GM23338 (cell line): ENCODE measurements around the gene CCDC60. TPM values are rescaled to one million over a fixed set of nuclear protein-coding genes. Genes with fewer than 3 reads are reported as not detected.

Source experiments
- ATAC-seq: fragments of 200-7000 bp; cut with Tn5 transposase; 3 replicates; pipeline ENCODE4 v1.9.1; 2020
- DNase-seq: peaks from one replicate; pipeline ENCODE4 v3.0.0-alpha.2; 2015; ENCODE audit warnings: low spot score
- H2AFZ ChIP-seq: fragments of 200-600 bp; sonication (generic); 2 replicates; pipeline ENCODE4 v1.8.0; 2016; ENCODE audit warnings: antibody characterized with exemption, mild to moderate bottlenecking, moderate library complexity
- H3F3A ChIP-seq: fragments of 200-600 bp; sonication (generic); replicated peaks from 2 replicates; pipeline ENCODE4 v1.8.0; 2017; ENCODE audit warnings: antibody characterized with exemption, mixed run types, low read depth
- H3K27ac ChIP-seq: fragments of 200-600 bp; sonication (generic); 2 replicates; pipeline ENCODE4 v1.6.1; 2016; ENCODE audit warnings: low read depth
- H3K27me3 ChIP-seq: fragments of 200-600 bp; sonication (generic); 2 replicates; pipeline ENCODE4 v1.8.0; 2016; ENCODE audit warnings: mild to moderate bottlenecking, mixed run types, moderate library complexity; ENCODE audit not compliant: insufficient read depth
- H3K36me3 ChIP-seq: fragments of 200-600 bp; sonication (generic); 2 replicates; pipeline ENCODE4 v1.8.0; 2016; ENCODE audit warnings: mild to moderate bottlenecking; ENCODE audit not compliant: insufficient read depth
- H3K4me1 ChIP-seq: fragments of 200-600 bp; sonication (generic); 2 replicates; pipeline ENCODE4 v1.8.0; 2016; ENCODE audit warnings: mild to moderate bottlenecking, moderate library complexity; ENCODE audit not compliant: insufficient read depth
- H3K4me2 ChIP-seq: fragments of 200-600 bp; sonication (generic); 2 replicates; pipeline ENCODE4 v1.7.1; 2017; ENCODE audit warnings: mixed run types
- H3K4me3 ChIP-seq: fragments of 200-600 bp; sonication (generic); 2 replicates; pipeline ENCODE4 v1.6.1; 2016; ENCODE audit warnings: mixed run types
- H3K79me2 ChIP-seq: fragments of 200-600 bp; sonication (generic); replicated peaks from 2 replicates; pipeline ENCODE4 v1.8.0; 2017; ENCODE audit warnings: mild to moderate bottlenecking; ENCODE audit not compliant: insufficient read depth
- H3K9me2 ChIP-seq: fragments of 200-600 bp; sonication (generic); 2 replicates; pipeline ENCODE4 v1.8.0; 2017; ENCODE audit not compliant: insufficient read depth
- H4K20me1 ChIP-seq: fragments of 200-600 bp; sonication (generic); replicated peaks from 2 replicates; pipeline ENCODE4 v1.8.0; 2017; ENCODE audit warnings: mild to moderate bottlenecking; ENCODE audit not compliant: insufficient read depth
- H3K27ac Mint-ChIP-seq: 2 replicates; pipeline ENCODE4 v1.8.0; 2020; ENCODE audit warnings: inconsistent platforms, mild to moderate bottlenecking, moderate library complexity, mixed read lengths
- H3K27me3 Mint-ChIP-seq: 3 replicates; pipeline ENCODE4 v1.8.0; 2022; ENCODE audit warnings: low read depth, mild to moderate bottlenecking, moderate library complexity, mixed read lengths, inconsistent platforms; ENCODE audit not compliant: insufficient read depth, poor library complexity
- H3K36me3 Mint-ChIP-seq: 3 replicates; pipeline ENCODE4 v1.8.0; 2021; ENCODE audit warnings: low read depth, mild to moderate bottlenecking, inconsistent platforms, moderate library complexity, mixed read lengths
- H3K4me1 Mint-ChIP-seq: 3 replicates; pipeline ENCODE4 v1.8.0; 2020; ENCODE audit warnings: mild to moderate bottlenecking, inconsistent platforms, mixed read lengths
- H3K4me3 Mint-ChIP-seq: 3 replicates; pipeline ENCODE4 v1.8.0; 2021; ENCODE audit warnings: moderate library complexity, mild to moderate bottlenecking, inconsistent platforms, mixed read lengths
- H3K9me3 Mint-ChIP-seq: 3 replicates; pipeline ENCODE4 v1.8.0; 2020; ENCODE audit warnings: moderate library complexity, mild to moderate bottlenecking, inconsistent platforms, mixed read lengths
- CREB1 ChIP-seq: fragments of 250-450 bp; sonication (Bioruptor Pico); IDR thresholded peaks from 2 replicates; pipeline ENCODE4 v1.5.0; 2020; ENCODE audit warnings: low read depth, mild to moderate bottlenecking, moderate library complexity
- JUNB ChIP-seq: IDR thresholded peaks from one replicate; pipeline ENCODE4 v1.6.1; 2016; ENCODE audit warnings: antibody characterized with exemption; ENCODE audit not compliant: unreplicated experiment
- NANOG ChIP-seq: IDR thresholded peaks from 2 replicates; pipeline ENCODE4 v1.6.1; 2016; ENCODE audit warnings: antibody characterized with exemption, borderline replicate concordance
- POLR2AphosphoS5 ChIP-seq: IDR thresholded peaks from 2 replicates; pipeline ENCODE4 v1.6.1; 2016; ENCODE audit warnings: antibody characterized with exemption, low read depth
- REST ChIP-seq: IDR thresholded peaks from one replicate; pipeline ENCODE4 v1.6.1; 2018; ENCODE audit warnings: antibody characterized with exemption; ENCODE audit not compliant: unreplicated experiment
- STAT1 ChIP-seq: IDR thresholded peaks from one replicate; pipeline ENCODE4 v1.6.1; 2016; ENCODE audit warnings: antibody characterized with exemption; ENCODE audit not compliant: unreplicated experiment
- ZNF331 ChIP-seq: fragments of 250-450 bp; sonication (Bioruptor Pico); IDR thresholded peaks from 2 replicates; pipeline ENCODE4 v1.5.0; 2020; ENCODE audit warnings: low read depth, mild to moderate bottlenecking, moderate library complexity
- polyA plus RNA-seq: library from polyadenylated mRNA; unstranded; fragments of >200 nt; fragmentation: Nextera tagmentation; extraction: Ambion mirVana; gene quantifications from 2 replicates; pipeline ENCODE4 v1.2.1, GENCODE V29; 2016
- total RNA-seq: library from RNA; depleted of rRNA; stranded (reverse); fragments of >200 nt; shearing (Covaris generic); gene quantifications from 2 replicates; pipeline ENCODE4 v1.2.3, GENCODE V29; 2014
- TF ChIP-seq, protein P1 (sequence below), 2 experiments: fragments of 200-600 bp in 1 of 2; sonication (generic) in 1 of 2; conservative IDR thresholded peaks; 2 replicates each; pipeline versions ENCODE4 v1.5.1 to v1.6.1; 2016 to 2017; ENCODE audit warnings: antibody characterized with exemption in 2 of 2, low read depth in 2 of 2, mild to moderate bottlenecking in 2 of 2, moderate library complexity in 1 of 2
- TF ChIP-seq, protein P2 (sequence below): IDR thresholded peaks from 2 replicates; pipeline ENCODE4 v1.6.1; 2016; ENCODE audit warnings: antibody characterized with exemption

CCDC60 gene
- total and polyA plus RNA-seq, 2 experiments from 2014 or later: 0.53 TPM; not detected in 1

GRCh38 chr12:119425623-119426022, 91.1 kb downstream of the CCDC60 start:
- Histone ChIP-seq H3K79me2 (no peaks in the 10 kb centered on the region), H3K27me3 (no peaks in the 10 kb centered on the region), H3K4me1 (no peaks in the 10 kb centered on the region), H2AFZ (peak overlapping the region; percentile 63), H3K9me2 (no peaks in the 10 kb centered on the region), H3K4me2 (no peak overlapping the region), H4K20me1 (no peaks in the 10 kb centered on the region), H3K27ac (no peak overlapping the region), H3F3A (no peaks in the 10 kb centered on the region), H3K36me3 (no peaks in the 10 kb centered on the region), H3K4me3 (no peak overlapping the region)
- Mint-ChIP-seq H3K36me3 (no peaks in the 10 kb centered on the region), H3K9me3 (no peaks in the 10 kb centered on the region; the same call in 2 of the 3 replicates), H3K4me1 (peaks cover 4% of the 10 kb centered on the region; the same call in 2 of the 3 replicates), H3K27ac (no peak overlapping the region), H3K4me3 (no peak overlapping the region), H3K27me3 (peaks cover 5% of the 10 kb centered on the region)
- DNase-seq (no peak), ATAC-seq (no peak)
- no peak for TF ChIP-seq STAT1
- no peak for TF ChIP-seq ZNF331 (CRISPR knock-in tag)
- TF ChIP-seq REST: no peak

GRCh38 chr12:119431151-119431550, 96.6 kb downstream of the CCDC60 start:
- no peak for DNase-seq
- H3K9me2 ChIP-seq: no peaks in the 10 kb centered on the region
- H3K4me1 ChIP-seq: peaks cover 6% of the 10 kb centered on the region
- TF ChIP-seq, protein P1, sequence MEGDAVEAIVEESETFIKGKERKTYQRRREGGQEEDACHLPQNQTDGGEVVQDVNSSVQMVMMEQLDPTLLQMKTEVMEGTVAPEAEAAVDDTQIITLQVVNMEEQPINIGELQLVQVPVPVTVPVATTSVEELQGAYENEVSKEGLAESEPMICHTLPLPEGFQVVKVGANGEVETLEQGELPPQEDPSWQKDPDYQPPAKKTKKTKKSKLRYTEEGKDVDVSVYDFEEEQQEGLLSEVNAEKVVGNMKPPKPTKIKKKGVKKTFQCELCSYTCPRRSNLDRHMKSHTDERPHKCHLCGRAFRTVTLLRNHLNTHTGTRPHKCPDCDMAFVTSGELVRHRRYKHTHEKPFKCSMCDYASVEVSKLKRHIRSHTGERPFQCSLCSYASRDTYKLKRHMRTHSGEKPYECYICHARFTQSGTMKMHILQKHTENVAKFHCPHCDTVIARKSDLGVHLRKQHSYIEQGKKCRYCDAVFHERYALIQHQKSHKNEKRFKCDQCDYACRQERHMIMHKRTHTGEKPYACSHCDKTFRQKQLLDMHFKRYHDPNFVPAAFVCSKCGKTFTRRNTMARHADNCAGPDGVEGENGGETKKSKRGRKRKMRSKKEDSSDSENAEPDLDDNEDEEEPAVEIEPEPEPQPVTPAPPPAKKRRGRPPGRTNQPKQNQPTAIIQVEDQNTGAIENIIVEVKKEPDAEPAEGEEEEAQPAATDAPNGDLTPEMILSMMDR (conservative IDR thresholded peaks at IDR 0.05; ENCODE audit: low read depth in 2 of 2): no peak
- TF ChIP-seq CREB1 (CRISPR knock-in tag) (no peak), REST (no peak), POLR2AphosphoS5 (no peak), ZNF331 (CRISPR knock-in tag) (no peak), NANOG (no peak), STAT1 (no peak), JUNB (no peak)
- TF ChIP-seq, protein P2, sequence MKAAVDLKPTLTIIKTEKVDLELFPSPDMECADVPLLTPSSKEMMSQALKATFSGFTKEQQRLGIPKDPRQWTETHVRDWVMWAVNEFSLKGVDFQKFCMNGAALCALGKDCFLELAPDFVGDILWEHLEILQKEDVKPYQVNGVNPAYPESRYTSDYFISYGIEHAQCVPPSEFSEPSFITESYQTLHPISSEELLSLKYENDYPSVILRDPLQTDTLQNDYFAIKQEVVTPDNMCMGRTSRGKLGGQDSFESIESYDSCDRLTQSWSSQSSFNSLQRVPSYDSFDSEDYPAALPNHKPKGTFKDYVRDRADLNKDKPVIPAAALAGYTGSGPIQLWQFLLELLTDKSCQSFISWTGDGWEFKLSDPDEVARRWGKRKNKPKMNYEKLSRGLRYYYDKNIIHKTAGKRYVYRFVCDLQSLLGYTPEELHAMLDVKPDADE: no peak
- no peak for ATAC-seq
- H3K27me3 Mint-ChIP-seq: peaks cover 7% of the 10 kb centered on the region
- no peak overlapping the region for H3K4me3 ChIP-seq
- no peaks in the 10 kb centered on the region for H4K20me1 ChIP-seq
- H3K27ac ChIP-seq: no peak overlapping the region
- no peak overlapping the region for H2AFZ ChIP-seq
- no peaks in the 10 kb centered on the region for H3K79me2 ChIP-seq
- no peak overlapping the region for H3K4me2 ChIP-seq
- H3K36me3 Mint-ChIP-seq: no peaks in the 10 kb centered on the region
- no peaks in the 10 kb centered on the region for H3K36me3 ChIP-seq
- H3K4me3 Mint-ChIP-seq: no peak overlapping the region
- H3F3A ChIP-seq: no peaks in the 10 kb centered on the region
- peaks cover 11% of the 10 kb centered on the region for H3K4me1 Mint-ChIP-seq
- no peaks in the 10 kb centered on the region for H3K27me3 ChIP-seq
- no peak overlapping the region for H3K27ac Mint-ChIP-seq
- peaks cover 5% of the 10 kb centered on the region; the same call in 2 of the 3 replicates for H3K9me3 Mint-ChIP-seq
